K562 (cell line): ENCODE measurements around the gene UNC13A. TPM values are rescaled to one million over a fixed set of nuclear protein-coding genes. Genes with fewer than 3 reads are reported as not detected.
A peak's percentile ranks its signal among the peaks of the same experiment; 100 is the strongest.
"Not testable (repeated sequence)": the region's sequence is repeated elsewhere in the genome, so short reads cannot be mapped to it uniquely, and the experiment has no call there.

Experiments used
- ATAC-seq: fragments of 200-7000 bp; cut with Tn5 transposase; 3 replicates; pipeline ENCODE4 v1.9.1; 2020; ENCODE audit warnings: moderate library complexity
- BruUV-seq: library from RNA; stranded (reverse); fragments of 400-500 nt; replicated peaks from 2 replicates; lab custom pipeline; 2021; lab: Mats Ljungman, UMichigan
- CTCF ChIA-PET: fragments of 300-600 bp; formaldehyde crosslinking; extraction: SDS; loops from one replicate; lab custom pipeline; 2021; ENCODE audit warnings: low intra/inter-chr PET ratio; lab: Yijun Ruan, JAX
- POLR2A ChIA-PET: fragments of 300-600, 350-650 bp; sonication (Branson Sonifier 250); formaldehyde crosslinking; extraction: SDS; loops from one replicate; lab custom pipeline; 2021; ENCODE audit warnings: antibody characterized with exemption, inconsistent platforms; lab: Yijun Ruan, JAX
- DNase-seq, 4 experiments: peaks; one replicate each; pipeline versions ENCODE4 v3.0.0 to v3.0.0-alpha.2; 2011 to 2018; ENCODE audit warnings: low spot score in 3 of 4, mixed read lengths in 3 of 4; ENCODE audit errors: extremely low read depth in 1 of 4
- FAIRE-seq: peaks from 2 replicates; lab custom pipeline; 2011; peaks lifted over from hg19 to GRCh38; lab: Jason Lieb, UNC
- H2AFZ ChIP-seq: 2 replicates; pipeline ENCODE4 v1.6.0; 2011; ENCODE audit warnings: low read depth, low read length, control low read depth, inconsistent platforms
- H3K27ac ChIP-seq: fragments of 200-600 bp; 3 replicates; pipeline ENCODE4 v1.8.0; 2011; ENCODE audit warnings: low read depth, mild to moderate bottlenecking, control low read depth, inconsistent platforms, low read length, moderate library complexity, mixed read lengths; ENCODE audit errors: extremely low read depth
- H3K27me3 ChIP-seq, 2 experiments: fragments of 300-600 bp in 1 of 2; 2 replicates in 1 of 2; 3 replicates in 1 of 2; pipeline versions ENCODE4 v1.6.0 to v1.8.0; 2011; ENCODE audit warnings: inconsistent platforms in 2 of 2, low read length in 2 of 2, mild to moderate bottlenecking in 1 of 2, mixed read lengths in 1 of 2, moderate library complexity in 1 of 2; ENCODE audit not compliant: control insufficient read depth in 2 of 2, insufficient read depth in 2 of 2
- H3K36me3 ChIP-seq: fragments of 300-600 bp; 3 replicates; pipeline ENCODE4 v1.8.0; 2011; ENCODE audit warnings: mild to moderate bottlenecking, low read length, inconsistent platforms; ENCODE audit not compliant: control insufficient read depth, insufficient read depth
- H3K4me1 ChIP-seq, 2 experiments: fragments of 200-600 bp in 1 of 2; replicated peaks in 1 of 2; 2 replicates in 1 of 2; 3 replicates in 1 of 2; pipeline versions ENCODE4 v1.5.1 to v1.8.0; 2011; ENCODE audit warnings: inconsistent platforms in 2 of 2, low read length in 2 of 2, mild to moderate bottlenecking in 1 of 2, mixed read lengths in 1 of 2, moderate library complexity in 1 of 2; ENCODE audit not compliant: control insufficient read depth in 2 of 2, insufficient read depth in 2 of 2
- H3K4me2 ChIP-seq: 2 replicates; pipeline ENCODE4 v1.6.1; 2011; ENCODE audit warnings: low read length, control low read depth, inconsistent platforms, mixed read lengths; ENCODE audit not compliant: insufficient read depth
- H3K4me3 ChIP-seq: fragments of 200-600 bp; sonication (generic), shearing (Covaris generic); 2 replicates; pipeline ENCODE4 v1.5.1; 2016; ENCODE audit warnings: control low read depth, inconsistent platforms
- H3K79me2 ChIP-seq: fragments of 200-600 bp; 3 replicates; pipeline ENCODE4 v1.8.0; 2011; ENCODE audit warnings: low read length, inconsistent platforms; ENCODE audit not compliant: control insufficient read depth, insufficient read depth
- H3K9ac ChIP-seq, 2 experiments: 2 replicates each; pipeline versions ENCODE4 v1.6.0 to v1.6.1; 2011; ENCODE audit warnings: low read depth in 2 of 2, low read length in 2 of 2, control low read depth in 1 of 2, inconsistent platforms in 1 of 2, mild to moderate bottlenecking in 1 of 2, mixed read lengths in 1 of 2; ENCODE audit not compliant: insufficient read depth in 1 of 2
- H3K9me1 ChIP-seq: one replicate; pipeline ENCODE4 v1.6.0; 2011; ENCODE audit warnings: inconsistent platforms, mild to moderate bottlenecking, low read length, moderate library complexity; ENCODE audit not compliant: control insufficient read depth, insufficient read depth
- H3K9me3 ChIP-seq: replicated peaks from 2 replicates; pipeline ENCODE4 v1.5.1; 2011; ENCODE audit warnings: low read depth, low read length, inconsistent platforms; ENCODE audit not compliant: control insufficient read depth, insufficient read depth
- H4K20me1 ChIP-seq: replicated peaks from 2 replicates; pipeline ENCODE4 v1.6.1; 2011; ENCODE audit warnings: low read length, inconsistent platforms, mixed read lengths; ENCODE audit not compliant: control insufficient read depth, insufficient read depth
- ARID1B ChIP-seq: fragments of 450-650 bp; IDR thresholded peaks from 2 replicates; pipeline ENCODE4 v1.6.1; 2016; ENCODE audit warnings: antibody characterized with exemption, mild to moderate bottlenecking, inconsistent platforms
- BCOR ChIP-seq: fragments of 450-650 bp; IDR thresholded peaks from 2 replicates; pipeline ENCODE4 v1.6.1; 2016
- CBFA2T3 ChIP-seq: fragments of 450-650 bp; IDR thresholded peaks from 2 replicates; pipeline ENCODE4 v1.6.1; 2017
- DPF2 ChIP-seq: fragments of 450-650 bp; IDR thresholded peaks from 2 replicates; pipeline ENCODE4 v1.6.1; 2016
- FOSL1 ChIP-seq: fragments of 200-800 bp; sonication (Bioruptor generic); conservative IDR thresholded peaks from 2 replicates; pipeline ENCODE4 v1.6.1; 2016; ENCODE audit warnings: missing genetic modification characterization, missing compliant biosample characterization
- PKNOX1 ChIP-seq: fragments of 450-650 bp; IDR thresholded peaks from 2 replicates; pipeline ENCODE4 v1.6.1; 2016
- SMARCE1 ChIP-seq: fragments of 450-650 bp; IDR thresholded peaks from 2 replicates; pipeline ENCODE4 v1.7.1; 2016; ENCODE audit warnings: mild to moderate bottlenecking
- ZEB2 ChIP-seq: fragments of 450-650 bp; IDR thresholded peaks from 2 replicates; pipeline ENCODE4 v1.6.1; 2016
- whole genome bisulfite sequencing: fragments of 100-300 bp; shearing (Covaris generic); methylation state at CpG from one replicate; pipeline ENCODE4 v1.1.6; 2016; ENCODE audit warnings: low coverage, mixed read lengths; ENCODE audit not compliant: insufficient coverage; ENCODE audit errors: missing lambda C conversion rate; 5-methylcytosine and 5-hydroxymethylcytosine counted together
- in situ Hi-C: fragments of 300-500 bp; cut with MboI; formaldehyde crosslinking; loops from 4 replicates; pipeline ENCODE4 v1.15.0; 2018; ENCODE audit warnings: inconsistent platforms, mixed read lengths
- intact Hi-C: fragments of 100-400 bp; cut with micrococcal nuclease; formaldehyde crosslinking; loops from 2 replicates; pipeline ENCODE4 v1.14.2; 2022
- polyA plus RNA-seq, 8 experiments: library from polyadenylated mRNA; depleted of rRNA in 4 of 8; stranded (reverse) in 5 of 8; unstranded in 3 of 8; fragments of >200 nt; fragmentation: Nextera tagmentation in 2 of 8; fragmentation: Illumina TruSeq in 1 of 8; extraction: Ambion mirVana in 2 of 8; extraction: Trizol in 1 of 8; gene quantifications; 2 replicates each; pipeline versions ENCODE4 v1.2.1 to v1.2.3, GENCODE V29; 2011 to 2014; ENCODE audit warnings: inconsistent platforms in 1 of 8, missing spikeins in 1 of 8
- total RNA-seq, 7 experiments: library from RNA; depleted of rRNA in 6 of 7; stranded (reverse); fragments of >200 nt in 6 of 7; fragmentation: Illumina TruSeq in 2 of 7; extraction: Trizol in 2 of 7; gene quantifications; 2 replicates each; pipeline versions ENCODE4 v1.2.1 to v1.2.3, GENCODE V29; 2011 to 2021; ENCODE audit warnings: low replicate concordance in 1 of 7

The UNC13A gene
- total and polyA plus RNA-seq, 9 of the 15 experiments (the other 6 are each of a cell fraction or from before 2014, with no cell fraction given): 0.03 to 1.0 (median 0.25) TPM

GRCh38 chr19:17585395-17585794 is 102.8 kb downstream of the UNC13A start:
- BruUV-seq, in situ Hi-C loops, CTCF ChIA-PET, H3K79me2 ChIP-seq, H3K27me3 ChIP-seq, H2AFZ ChIP-seq, H3K27ac ChIP-seq, H3K9me3 ChIP-seq, H3K4me2 ChIP-seq, intact Hi-C loops, DNase-seq, POLR2A ChIA-PET, H3K4me3 ChIP-seq, ATAC-seq, FAIRE-seq: not testable (repeated sequence)
- 4% methylated on average over 7 of the region's 7 CpGs for WGBS
- TF ChIP-seq SMARCE1: peak; percentile 66
- peak; percentile 24; the same call in 1 of the 2 replicates for TF ChIP-seq BCOR
- TF ChIP-seq ZEB2: peak; percentile 57; the same call in 1 of the 2 replicates
- TF ChIP-seq PKNOX1: peak; percentile 27; the same call in 1 of the 2 replicates
- TF ChIP-seq FOSL1 (tag): peak; percentile 66
- 0 out of 2 replicates have a peak, but pooled peaks have one; percentile 7 for TF ChIP-seq CBFA2T3
- TF ChIP-seq ARID1B: peak; percentile 53
- TF ChIP-seq DPF2: 0 out of 2 replicates have a peak, but pooled peaks have one; percentile 20
- TF ChIP-seq, all 486 proteins: peak for 8; not testable (repeated sequence) for 478
- peaks cover 12% of the 10 kb centered on the region for H4K20me1 ChIP-seq
- peaks cover 3 to 13% of the 10 kb centered on the region in 2 experiments for H3K4me1 ChIP-seq
- H3K9me1 ChIP-seq, H3K9ac ChIP-seq: not testable (repeated sequence)
- peaks cover 27% of the 10 kb centered on the region; the same call in 2 of the 3 replicates for H3K36me3 ChIP-seq
